ENCODE data around the gene TCF20.

DNA sequence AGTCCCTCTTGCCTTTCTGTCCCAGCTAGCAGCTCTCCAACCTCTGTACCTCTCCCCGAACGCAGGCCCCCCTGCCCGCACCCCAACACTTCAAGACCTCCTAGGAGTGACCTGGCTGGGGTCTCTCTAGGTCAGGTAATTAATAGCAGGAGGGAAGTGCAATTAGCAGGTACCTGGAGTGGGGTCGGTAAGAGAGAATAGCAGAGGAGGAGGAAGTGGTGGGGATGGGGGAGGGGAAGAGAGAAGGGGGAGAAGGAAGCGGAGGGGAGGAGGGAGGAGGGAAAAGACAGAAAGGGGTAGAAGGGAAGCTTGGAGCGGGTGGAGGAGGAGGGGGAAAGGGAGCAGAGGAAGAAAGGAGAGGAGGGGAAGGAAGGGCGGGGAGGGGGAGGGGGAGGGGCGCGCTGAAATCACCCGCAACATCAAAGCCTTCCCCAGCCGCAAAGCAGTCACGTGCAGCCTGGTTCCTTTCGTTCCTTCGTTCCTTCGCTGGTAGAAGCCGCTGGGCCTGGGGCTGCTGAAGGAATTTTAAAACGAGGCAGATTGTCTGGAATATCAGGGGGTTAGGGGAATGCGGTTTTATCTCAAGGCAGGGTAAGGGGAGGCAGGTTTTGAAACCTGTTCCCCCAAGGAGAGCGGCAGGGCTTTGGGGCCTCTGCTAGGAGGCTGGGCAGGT is 29.3 kb upstream of the TCF20 start:
- TF ChIP-seq EZH2phosphoT487 (IDR thresholded peaks at IDR 0.05; ENCODE audit: insufficient read depth, low read depth) (no peak), EZH2 (IDR thresholded peaks at IDR 0.05; ENCODE audit: insufficient read depth, poor library complexity, severe bottlenecking) (no peak)
